Chondrocyte (in vitro differentiated cells): ENCODE data around the gene ADAMTSL1. TPM values are rescaled to one million over a fixed set of nuclear protein-coding genes. Genes with fewer than 3 reads are reported as not detected.

ENCODE experiments used
- DNase-seq: peaks from one replicate; pipeline ENCODE4 v3.0.0; 2021; ENCODE audit warnings: mixed read lengths, low spot score
- H3K27ac Mint-ChIP-seq: one replicate; pipeline ENCODE4 v1.8.0; 2021; ENCODE audit warnings: mild to moderate bottlenecking, moderate library complexity, mixed read lengths; ENCODE audit not compliant: unreplicated experiment
- H3K27me3 Mint-ChIP-seq: 2 replicates; pipeline ENCODE4 v1.8.0; 2021; ENCODE audit warnings: low read depth, mixed read lengths
- H3K36me3 Mint-ChIP-seq: 2 replicates; pipeline ENCODE4 v1.8.0; 2021; ENCODE audit warnings: low read depth, mixed read lengths
- H3K4me1 Mint-ChIP-seq: 2 replicates; pipeline ENCODE4 v1.8.0; 2021; ENCODE audit warnings: low read depth, mild to moderate bottlenecking, mixed read lengths
- H3K4me3 Mint-ChIP-seq: one replicate; pipeline ENCODE4 v1.8.0; 2021; ENCODE audit warnings: mild to moderate bottlenecking, moderate library complexity, mixed read lengths; ENCODE audit not compliant: unreplicated experiment
- H3K9me3 Mint-ChIP-seq: 2 replicates; pipeline ENCODE4 v1.8.0; 2021; ENCODE audit warnings: low read depth, mixed read lengths
- total RNA-seq: library from RNA; stranded (reverse); gene quantifications from 3 replicates; pipeline ENCODE4 v1.2.1, GENCODE V29; 2021
- TF ChIP-seq, protein P1 (sequence below): fragments of 200-600 bp; sonication (generic); IDR thresholded peaks from 2 replicates; pipeline ENCODE4 v1.5.0; 2021; ENCODE audit warnings: antibody characterized with exemption, mild to moderate bottlenecking, moderate library complexity

The ADAMTSL1 gene
- total RNA-seq, 1 donor from 2014 or later, result 1.0 TPM

DNA sequence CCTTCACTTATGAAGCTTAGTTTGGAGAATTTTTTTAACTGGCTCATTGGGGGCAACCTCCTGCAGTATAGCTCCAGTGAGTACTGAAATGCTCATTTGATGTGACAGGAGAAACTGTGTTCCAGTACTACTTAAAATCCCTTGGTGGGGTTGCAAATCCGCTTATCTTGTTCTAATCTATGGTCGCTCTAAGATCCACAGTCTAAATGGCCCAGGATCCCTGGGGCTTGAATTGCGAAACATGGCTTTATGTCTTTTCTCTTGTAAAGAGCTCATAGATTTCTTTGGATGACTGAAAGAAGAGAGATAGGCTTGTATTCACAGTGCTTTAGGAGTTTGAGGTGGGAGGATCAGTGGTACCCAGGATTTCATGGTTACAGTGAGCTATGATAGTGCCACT lies 52.7 kb downstream of the ADAMTSL1 start:
- no peaks in the 10 kb centered on the region for H3K4me1 Mint-ChIP-seq
- H3K9me3 Mint-ChIP-seq, result peaks cover 4% of the 10 kb centered on the region
- no peak overlapping the region for H3K4me3 Mint-ChIP-seq
- no peaks in the 10 kb centered on the region for H3K27me3 Mint-ChIP-seq
- no peak for DNase-seq
- H3K27ac Mint-ChIP-seq, result no peak overlapping the region
- TF ChIP-seq, protein P1, sequence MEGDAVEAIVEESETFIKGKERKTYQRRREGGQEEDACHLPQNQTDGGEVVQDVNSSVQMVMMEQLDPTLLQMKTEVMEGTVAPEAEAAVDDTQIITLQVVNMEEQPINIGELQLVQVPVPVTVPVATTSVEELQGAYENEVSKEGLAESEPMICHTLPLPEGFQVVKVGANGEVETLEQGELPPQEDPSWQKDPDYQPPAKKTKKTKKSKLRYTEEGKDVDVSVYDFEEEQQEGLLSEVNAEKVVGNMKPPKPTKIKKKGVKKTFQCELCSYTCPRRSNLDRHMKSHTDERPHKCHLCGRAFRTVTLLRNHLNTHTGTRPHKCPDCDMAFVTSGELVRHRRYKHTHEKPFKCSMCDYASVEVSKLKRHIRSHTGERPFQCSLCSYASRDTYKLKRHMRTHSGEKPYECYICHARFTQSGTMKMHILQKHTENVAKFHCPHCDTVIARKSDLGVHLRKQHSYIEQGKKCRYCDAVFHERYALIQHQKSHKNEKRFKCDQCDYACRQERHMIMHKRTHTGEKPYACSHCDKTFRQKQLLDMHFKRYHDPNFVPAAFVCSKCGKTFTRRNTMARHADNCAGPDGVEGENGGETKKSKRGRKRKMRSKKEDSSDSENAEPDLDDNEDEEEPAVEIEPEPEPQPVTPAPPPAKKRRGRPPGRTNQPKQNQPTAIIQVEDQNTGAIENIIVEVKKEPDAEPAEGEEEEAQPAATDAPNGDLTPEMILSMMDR, result no peak
- peaks cover 5% of the 10 kb centered on the region for H3K36me3 Mint-ChIP-seq

DNA sequence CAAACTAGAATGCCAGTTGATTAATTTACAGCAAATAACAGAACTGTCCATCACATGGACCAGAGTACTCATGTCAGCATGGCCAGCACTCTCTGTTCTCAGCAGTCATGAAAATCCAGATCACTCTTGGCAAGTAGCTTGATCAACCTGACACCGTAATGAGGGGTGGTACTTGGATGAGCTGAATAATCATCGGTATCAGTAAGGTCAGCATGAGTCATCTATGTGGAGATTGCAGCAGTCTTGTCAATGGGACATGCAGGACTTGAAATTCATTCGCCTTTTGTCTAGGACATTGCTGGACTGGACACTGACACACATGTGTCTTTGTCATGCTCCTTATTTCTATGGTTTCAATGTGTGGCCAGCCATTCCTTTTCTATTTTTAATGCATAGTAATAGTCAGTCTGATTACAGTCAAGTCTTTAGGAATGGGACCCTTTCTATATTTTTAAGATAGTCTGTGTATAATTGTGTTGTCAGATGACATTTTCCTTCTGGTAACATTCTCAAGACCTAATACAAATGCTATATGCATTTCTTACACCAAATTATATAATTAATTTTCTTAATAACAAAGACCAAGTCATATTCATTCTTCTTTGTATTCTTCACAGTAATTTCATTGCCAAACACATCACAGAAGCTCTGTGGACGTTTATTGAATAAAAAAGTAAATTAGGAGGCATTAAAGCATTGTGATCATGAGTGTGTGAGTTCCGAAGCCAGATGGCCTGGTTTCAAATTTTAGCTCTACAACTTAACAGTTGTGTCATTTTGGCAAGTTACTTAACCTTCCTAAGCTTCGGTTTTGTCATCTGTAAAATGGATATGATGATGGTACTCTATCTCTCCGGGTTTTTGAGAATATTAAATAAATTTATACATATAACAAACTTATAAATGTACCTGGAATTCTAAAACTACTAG lies 57.4 kb downstream of the ADAMTSL1 start:
- Mint-ChIP-seq H3K9me3 (peaks cover 18% of the 10 kb centered on the region), H3K4me1 (no peaks in the 10 kb centered on the region), H3K27ac (no peak overlapping the region), H3K4me3 (no peak overlapping the region), H3K36me3 (peaks cover 13% of the 10 kb centered on the region), H3K27me3 (no peaks in the 10 kb centered on the region)
- DNase-seq, result no peak
- TF ChIP-seq, protein P1, result no peak

DNA sequence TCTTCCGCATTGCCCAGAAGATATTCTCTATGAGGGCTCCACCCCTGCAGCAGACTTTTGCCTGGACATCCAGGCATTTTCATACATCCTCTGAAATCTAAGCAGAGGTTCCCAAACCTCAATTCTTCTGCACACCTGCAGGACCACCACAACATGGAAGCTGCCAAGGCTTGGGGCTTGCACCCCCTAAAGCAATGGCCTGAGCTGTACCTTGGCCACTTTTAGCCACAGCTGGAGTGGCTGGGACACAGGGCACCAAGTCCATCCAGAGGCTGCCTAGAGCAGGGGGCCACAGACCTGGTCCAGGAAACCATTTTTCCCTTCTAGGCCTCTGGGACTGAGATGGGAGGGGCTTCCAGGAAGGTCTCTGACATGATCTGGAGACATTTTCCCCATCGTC lies 60.7 kb downstream of the ADAMTSL1 start:
- peak; percentile 54 for DNase-seq
- Mint-ChIP-seq H3K4me1 (no peaks in the 10 kb centered on the region), H3K9me3 (peaks cover 18% of the 10 kb centered on the region), H3K36me3 (peaks cover 13% of the 10 kb centered on the region), H3K4me3 (no peak overlapping the region), H3K27ac (no peak overlapping the region), H3K27me3 (no peaks in the 10 kb centered on the region)
- TF ChIP-seq, protein P1, result no peak

DNA sequence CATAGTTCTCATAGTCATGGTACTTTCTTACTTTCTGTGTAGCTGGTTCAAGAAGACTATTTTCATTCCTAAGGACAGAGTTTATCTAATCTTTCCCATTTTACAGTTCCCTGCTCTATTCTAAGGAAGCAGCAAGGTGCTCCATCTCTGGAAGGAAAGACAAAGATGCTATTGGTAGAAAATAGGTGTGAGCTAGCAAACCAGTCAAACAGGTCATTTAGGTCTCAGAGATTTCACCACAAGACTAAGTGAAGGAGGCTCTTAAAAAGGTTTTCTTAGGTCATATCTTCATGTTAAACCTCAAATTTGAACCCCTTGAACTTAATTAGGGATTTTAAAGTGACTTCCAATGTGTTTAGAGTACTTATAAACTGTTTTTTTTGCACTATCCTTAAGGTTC lies 62.6 kb downstream of the ADAMTSL1 start:
- no peaks in the 10 kb centered on the region for H3K27me3 Mint-ChIP-seq
- no peak overlapping the region for H3K27ac Mint-ChIP-seq
- H3K9me3 Mint-ChIP-seq, result peaks cover 18% of the 10 kb centered on the region
- peaks cover 13% of the 10 kb centered on the region for H3K36me3 Mint-ChIP-seq
- no peaks in the 10 kb centered on the region for H3K4me1 Mint-ChIP-seq
- TF ChIP-seq, protein P1, result no peak
- DNase-seq, result no peak
- no peak overlapping the region for H3K4me3 Mint-ChIP-seq

DNA sequence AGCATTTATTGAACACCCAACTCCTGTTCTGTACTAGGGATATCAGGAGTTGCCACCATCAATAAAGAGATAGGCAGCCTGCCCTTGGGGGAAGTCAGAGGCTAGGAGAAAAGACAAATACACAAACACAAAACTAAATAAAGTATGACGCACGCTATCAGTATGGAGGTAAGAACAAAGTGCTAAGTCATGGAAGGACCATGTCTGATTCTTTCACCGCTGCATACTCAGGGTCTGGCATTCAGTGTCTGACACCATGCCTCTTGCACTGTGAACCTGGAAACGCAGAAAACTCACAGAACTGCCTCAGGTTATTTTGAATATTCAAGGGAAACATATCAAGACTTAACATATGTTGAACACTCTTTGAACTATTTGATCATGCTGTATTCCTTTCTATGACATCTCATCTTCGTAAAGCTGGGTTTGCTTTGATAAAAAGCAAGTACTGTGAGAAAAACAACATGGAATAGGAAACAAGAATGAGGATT lies 65.3 kb downstream of the ADAMTSL1 start:
- peaks cover 20% of the 10 kb centered on the region for H3K4me1 Mint-ChIP-seq
- DNase-seq, result no peak
- no peak overlapping the region for H3K27ac Mint-ChIP-seq
- TF ChIP-seq, protein P1, result no peak
- no peaks in the 10 kb centered on the region for H3K27me3 Mint-ChIP-seq
- peaks cover 12% of the 10 kb centered on the region for H3K9me3 Mint-ChIP-seq
- H3K36me3 Mint-ChIP-seq, result peaks cover 8% of the 10 kb centered on the region
- no peak overlapping the region for H3K4me3 Mint-ChIP-seq
